ENCODE results near the gene SEMA3A.

The SEMA3A gene

GRCh38 chr7:84105586-84105985 is 89.0 kb downstream of the SEMA3A start:
- no peak overlapping the region for H3K27ac ChIP-seq (ENCODE audit: low read depth, low read length)
- no peaks in the 10 kb centered on the region for H3K9me3 ChIP-seq (ENCODE audit: control insufficient read depth in 1 of 2, low read length in 2 of 2)
- H3K4me1 ChIP-seq (ENCODE audit: control insufficient read depth in 1 of 2, insufficient read depth in 2 of 2, low read length in 2 of 2) = no peaks in the 10 kb centered on the region
- no peak overlapping the region for H3K4me3 ChIP-seq (ENCODE audit: low read depth in 1 of 2, low read length in 2 of 2)
- H3K27me3 ChIP-seq (ENCODE audit: control insufficient read depth in 1 of 2, insufficient read depth in 2 of 2, low read length in 2 of 2) = no peaks in the 10 kb centered on the region
- H3K9ac ChIP-seq (ENCODE audit: low read depth in 1 of 2, low read length in 2 of 2) = no peak overlapping the region
- H3K36me3 ChIP-seq (ENCODE audit: control insufficient read depth in 1 of 2, insufficient read depth in 2 of 2, low read length in 2 of 2) = no peaks in the 10 kb centered on the region

- Histone ChIP-seq H3K4me3 (ENCODE audit: low read depth in 1 of 2, low read length in 2 of 2) (no peak overlapping the region), H3K36me3 (ENCODE audit: control insufficient read depth in 1 of 2, insufficient read depth in 2 of 2, low read length in 2 of 2) (no peaks in the 10 kb centered on the region), H3K27ac (ENCODE audit: low read depth, low read length) (no peak overlapping the region), H3K9me3 (ENCODE audit: control insufficient read depth in 1 of 2, low read length in 2 of 2) (no peaks in the 10 kb centered on the region), H3K27me3 (ENCODE audit: control insufficient read depth in 1 of 2, insufficient read depth in 2 of 2, low read length in 2 of 2) (no peaks in the 10 kb centered on the region), H3K9ac (ENCODE audit: low read depth in 1 of 2, low read length in 2 of 2) (no peak overlapping the region), H3K4me1 (ENCODE audit: control insufficient read depth in 1 of 2, insufficient read depth in 2 of 2, low read length in 2 of 2) (no peaks in the 10 kb centered on the region)
Observed at GRCh38 chr7:84104826-84105225, 89.8 kb downstream of the SEMA3A start.

DNA sequence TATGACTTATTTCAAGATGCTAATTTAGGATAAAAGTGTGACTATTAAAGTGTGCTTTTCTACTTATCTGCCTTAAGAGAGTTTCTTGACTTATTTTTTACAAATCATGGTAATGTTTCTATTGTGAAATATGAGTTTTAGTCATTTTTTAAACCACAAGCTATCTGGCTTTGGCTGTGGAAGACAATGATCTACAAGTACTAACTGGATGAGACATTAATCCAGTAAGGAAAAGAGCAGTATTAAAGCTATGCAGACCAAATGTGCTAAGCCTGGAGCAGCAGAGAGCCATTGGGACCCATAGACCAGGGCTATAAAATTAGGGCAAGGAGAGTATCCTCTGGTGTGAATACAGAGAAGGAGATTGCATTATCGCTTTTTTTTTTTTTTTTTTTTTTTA is 92.4 kb downstream of the SEMA3A start:
- Histone ChIP-seq H3K27ac (ENCODE audit: low read depth, low read length) (no peak overlapping the region), H3K36me3 (ENCODE audit: control insufficient read depth in 1 of 2, insufficient read depth in 2 of 2, low read length in 2 of 2) (no peaks in the 10 kb centered on the region), H3K4me1 (ENCODE audit: control insufficient read depth in 1 of 2, insufficient read depth in 2 of 2, low read length in 2 of 2) (no peaks in the 10 kb centered on the region), H3K27me3 (ENCODE audit: control insufficient read depth in 1 of 2, insufficient read depth in 2 of 2, low read length in 2 of 2) (no peaks in the 10 kb centered on the region), H3K4me3 (ENCODE audit: low read depth in 1 of 2, low read length in 2 of 2) (no peak overlapping the region), H3K9me3 (ENCODE audit: control insufficient read depth in 1 of 2, low read length in 2 of 2) (no peaks in the 10 kb centered on the region), H3K9ac (ENCODE audit: low read depth in 1 of 2, low read length in 2 of 2) (no peak overlapping the region)

GRCh38 chr7:84100866-84101265 is 93.7 kb downstream of the SEMA3A start:
- Histone ChIP-seq H3K4me1 (ENCODE audit: control insufficient read depth in 1 of 2, insufficient read depth in 2 of 2, low read length in 2 of 2) (no peaks in the 10 kb centered on the region), H3K4me3 (ENCODE audit: low read depth in 1 of 2, low read length in 2 of 2) (no peak overlapping the region), H3K27ac (ENCODE audit: low read depth, low read length) (no peak overlapping the region), H3K9me3 (ENCODE audit: control insufficient read depth in 1 of 2, low read length in 2 of 2) (no peaks in the 10 kb centered on the region), H3K36me3 (ENCODE audit: control insufficient read depth in 1 of 2, insufficient read depth in 2 of 2, low read length in 2 of 2) (no peaks in the 10 kb centered on the region), H3K9ac (ENCODE audit: low read depth in 1 of 2, low read length in 2 of 2) (no peak overlapping the region), H3K27me3 (ENCODE audit: control insufficient read depth in 1 of 2, insufficient read depth in 2 of 2, low read length in 2 of 2) (no peaks in the 10 kb centered on the region)

GRCh38 chr7:84095971-84096370 is 98.6 kb downstream of the SEMA3A start:
- H3K9me3 ChIP-seq (ENCODE audit: control insufficient read depth in 1 of 2, low read length in 2 of 2) = no peaks in the 10 kb centered on the region
- H3K9ac ChIP-seq (ENCODE audit: low read depth in 1 of 2, low read length in 2 of 2) = no peak overlapping the region
- H3K4me1 ChIP-seq (ENCODE audit: control insufficient read depth in 1 of 2, insufficient read depth in 2 of 2, low read length in 2 of 2) = no peaks in the 10 kb centered on the region
- no peak overlapping the region for H3K4me3 ChIP-seq (ENCODE audit: low read depth in 1 of 2, low read length in 2 of 2)
- H3K36me3 ChIP-seq (ENCODE audit: control insufficient read depth in 1 of 2, insufficient read depth in 2 of 2, low read length in 2 of 2) = no peaks in the 10 kb centered on the region
- H3K27me3 ChIP-seq (ENCODE audit: control insufficient read depth in 1 of 2, insufficient read depth in 2 of 2, low read length in 2 of 2) = no peaks in the 10 kb centered on the region
- no peak overlapping the region for H3K27ac ChIP-seq (ENCODE audit: low read depth, low read length)

DNA sequence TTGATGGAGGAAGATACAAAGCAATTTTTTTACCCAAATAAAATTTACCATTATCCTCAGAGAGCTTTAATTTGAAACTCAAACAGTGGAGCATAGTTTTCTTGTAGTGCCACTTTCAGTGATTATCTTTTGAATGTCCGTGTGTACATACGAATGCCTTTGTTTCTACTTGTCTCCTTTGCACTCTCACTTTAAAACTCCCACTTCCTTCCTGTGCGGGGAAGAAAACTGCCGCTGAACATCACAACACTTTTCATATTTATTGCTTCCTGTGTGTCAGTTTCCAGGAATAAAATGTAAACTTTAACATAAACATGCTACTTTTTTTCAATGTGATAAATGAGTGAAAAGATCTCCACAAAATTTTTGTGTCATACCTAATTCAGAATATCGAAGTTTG is 102.4 kb downstream of the SEMA3A start:
- Histone ChIP-seq H3K27ac (ENCODE audit: low read depth, low read length) (no peak overlapping the region), H3K9ac (ENCODE audit: low read depth in 1 of 2, low read length in 2 of 2) (no peak overlapping the region), H3K9me3 (ENCODE audit: control insufficient read depth in 1 of 2, low read length in 2 of 2) (no peaks in the 10 kb centered on the region), H3K36me3 (ENCODE audit: control insufficient read depth in 1 of 2, insufficient read depth in 2 of 2, low read length in 2 of 2) (no peaks in the 10 kb centered on the region), H3K4me3 (ENCODE audit: low read depth in 1 of 2, low read length in 2 of 2) (no peak overlapping the region), H3K4me1 (ENCODE audit: control insufficient read depth in 1 of 2, insufficient read depth in 2 of 2, low read length in 2 of 2) (no peaks in the 10 kb centered on the region), H3K27me3 (ENCODE audit: control insufficient read depth in 1 of 2, insufficient read depth in 2 of 2, low read length in 2 of 2) (no peaks in the 10 kb centered on the region)

DNA sequence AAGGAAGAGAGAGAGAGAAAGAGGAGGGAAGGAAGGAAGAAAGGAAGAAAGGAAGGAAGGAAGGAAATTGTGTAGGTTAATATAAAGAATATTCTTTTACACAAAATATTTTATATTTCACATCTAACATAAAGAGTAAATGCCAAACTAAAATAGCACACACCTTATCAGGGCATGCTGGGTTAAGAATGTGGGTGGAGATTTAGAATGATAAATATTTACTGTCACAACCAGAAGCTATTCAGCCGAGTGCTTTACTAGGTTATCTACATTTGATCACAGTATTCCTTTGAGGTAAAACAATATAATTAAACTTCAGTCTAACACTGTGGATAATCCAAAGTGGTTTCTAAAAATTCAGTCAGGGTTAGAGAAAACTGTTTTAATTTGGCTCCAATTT is 103.3 kb downstream of the SEMA3A start:
- H3K9me3 ChIP-seq (ENCODE audit: control insufficient read depth in 1 of 2, low read length in 2 of 2) = no peaks in the 10 kb centered on the region
- no peak overlapping the region for H3K27ac ChIP-seq (ENCODE audit: low read depth, low read length)
- no peaks in the 10 kb centered on the region for H3K36me3 ChIP-seq (ENCODE audit: control insufficient read depth in 1 of 2, insufficient read depth in 2 of 2, low read length in 2 of 2)
- H3K27me3 ChIP-seq (ENCODE audit: control insufficient read depth in 1 of 2, insufficient read depth in 2 of 2, low read length in 2 of 2) = no peaks in the 10 kb centered on the region
- no peak overlapping the region for H3K4me3 ChIP-seq (ENCODE audit: low read depth in 1 of 2, low read length in 2 of 2)
- H3K4me1 ChIP-seq (ENCODE audit: control insufficient read depth in 1 of 2, insufficient read depth in 2 of 2, low read length in 2 of 2) = no peaks in the 10 kb centered on the region
- H3K9ac ChIP-seq (ENCODE audit: low read depth in 1 of 2, low read length in 2 of 2) = no peak overlapping the region

GRCh38 chr7:84088802-84089201 is 105.8 kb downstream of the SEMA3A start:
- H3K27ac ChIP-seq (ENCODE audit: low read depth, low read length) = no peak overlapping the region
- H3K4me3 ChIP-seq (ENCODE audit: low read depth in 1 of 2, low read length in 2 of 2) = no peak overlapping the region
- no peak overlapping the region for H3K9ac ChIP-seq (ENCODE audit: low read depth in 1 of 2, low read length in 2 of 2)
- H3K4me1 ChIP-seq (ENCODE audit: control insufficient read depth in 1 of 2, insufficient read depth in 2 of 2, low read length in 2 of 2) = no peaks in the 10 kb centered on the region
- H3K9me3 ChIP-seq (ENCODE audit: control insufficient read depth in 1 of 2, low read length in 2 of 2) = no peaks in the 10 kb centered on the region
- H3K27me3 ChIP-seq (ENCODE audit: control insufficient read depth in 1 of 2, insufficient read depth in 2 of 2, low read length in 2 of 2) = no peaks in the 10 kb centered on the region
- H3K36me3 ChIP-seq (ENCODE audit: control insufficient read depth in 1 of 2, insufficient read depth in 2 of 2, low read length in 2 of 2) = no peaks in the 10 kb centered on the region

GRCh38 chr7:84085998-84086397 is 108.6 kb downstream of the SEMA3A start:
- Histone ChIP-seq H3K9me3 (ENCODE audit: control insufficient read depth in 1 of 2, low read length in 2 of 2) (no peaks in the 10 kb centered on the region), H3K9ac (ENCODE audit: low read depth in 1 of 2, low read length in 2 of 2) (no peak overlapping the region), H3K36me3 (ENCODE audit: control insufficient read depth in 1 of 2, insufficient read depth in 2 of 2, low read length in 2 of 2) (no peaks in the 10 kb centered on the region), H3K27me3 (ENCODE audit: control insufficient read depth in 1 of 2, insufficient read depth in 2 of 2, low read length in 2 of 2) (no peaks in the 10 kb centered on the region), H3K4me1 (ENCODE audit: control insufficient read depth in 1 of 2, insufficient read depth in 2 of 2, low read length in 2 of 2) (no peaks in the 10 kb centered on the region), H3K4me3 (ENCODE audit: low read depth in 1 of 2, low read length in 2 of 2) (no peak overlapping the region), H3K27ac (ENCODE audit: low read depth, low read length) (no peak overlapping the region)

GRCh38 chr7:84085147-84085546 is 109.4 kb downstream of the SEMA3A start:
- Histone ChIP-seq H3K9ac (ENCODE audit: low read depth in 1 of 2, low read length in 2 of 2) (no peak overlapping the region), H3K27ac (ENCODE audit: low read depth, low read length) (no peak overlapping the region), H3K36me3 (ENCODE audit: control insufficient read depth in 1 of 2, insufficient read depth in 2 of 2, low read length in 2 of 2) (no peaks in the 10 kb centered on the region), H3K9me3 (ENCODE audit: control insufficient read depth in 1 of 2, low read length in 2 of 2) (no peaks in the 10 kb centered on the region), H3K4me3 (ENCODE audit: low read depth in 1 of 2, low read length in 2 of 2) (no peak overlapping the region), H3K27me3 (ENCODE audit: control insufficient read depth in 1 of 2, insufficient read depth in 2 of 2, low read length in 2 of 2) (no peaks in the 10 kb centered on the region), H3K4me1 (ENCODE audit: control insufficient read depth in 1 of 2, insufficient read depth in 2 of 2, low read length in 2 of 2) (no peaks in the 10 kb centered on the region)

- Histone ChIP-seq H3K27me3 (ENCODE audit: control insufficient read depth in 1 of 2, insufficient read depth in 2 of 2, low read length in 2 of 2) (no peaks in the 10 kb centered on the region), H3K9me3 (ENCODE audit: control insufficient read depth in 1 of 2, low read length in 2 of 2) (no peaks in the 10 kb centered on the region), H3K27ac (ENCODE audit: low read depth, low read length) (no peak overlapping the region), H3K9ac (ENCODE audit: low read depth in 1 of 2, low read length in 2 of 2) (no peak overlapping the region), H3K4me3 (ENCODE audit: low read depth in 1 of 2, low read length in 2 of 2) (no peak overlapping the region), H3K4me1 (ENCODE audit: control insufficient read depth in 1 of 2, insufficient read depth in 2 of 2, low read length in 2 of 2) (no peaks in the 10 kb centered on the region), H3K36me3 (ENCODE audit: control insufficient read depth in 1 of 2, insufficient read depth in 2 of 2, low read length in 2 of 2) (no peaks in the 10 kb centered on the region)
Observed at GRCh38 chr7:84083846-84084245, 110.7 kb downstream of the SEMA3A start.

Data from duodenal mucosa (tissue), 2 donors.